Upper lobe of left lung (tissue), 6 donors: ENCODE results near the gene CERS6. TPM values are rescaled to one million over a fixed set of nuclear protein-coding genes. Genes with fewer than 3 reads are reported as not detected.
A peak's percentile ranks its signal among the peaks of the same experiment; 100 is the strongest.

Source experiments
- ATAC-seq, 2 donors: fragments of 200-7000 bp; cut with Tn5 transposase; one replicate each; pipeline ENCODE4 v1.9.1; 2022; ENCODE audit warnings: mild to moderate bottlenecking in 2 of 2, moderate library complexity in 2 of 2; ENCODE audit not compliant: low FRiP score in 2 of 2
- DNase-seq, 2 donors: peaks; one replicate each; pipeline ENCODE4 v3.0.0-alpha.2; 2019 to 2020
- H3K27ac ChIP-seq, 4 donors: fragments of 200-600 bp; sonication (generic); one replicate each; pipeline ENCODE4 v1.5.1; 2016 to 2019
- H3K27me3 ChIP-seq, 4 donors: fragments of 200-600 bp; sonication (generic); one replicate each; pipeline ENCODE4 v1.5.1; 2017 to 2019
- H3K36me3 ChIP-seq, 4 donors: fragments of 200-600 bp; sonication (generic); one replicate each; pipeline ENCODE4 v1.5.1; 2016 to 2019
- H3K4me1 ChIP-seq, 4 donors: fragments of 200-600 bp; sonication (generic); one replicate each; pipeline ENCODE4 v1.5.1; 2018 to 2019
- H3K4me3 ChIP-seq, 4 donors: fragments of 200-600 bp; sonication (generic); one replicate each; pipeline ENCODE4 v1.5.1; 2017 to 2019; ENCODE audit warnings: mild to moderate bottlenecking in 2 of 4, moderate library complexity in 1 of 4
- H3K9me3 ChIP-seq, 4 donors: fragments of 200-600 bp; sonication (generic); one replicate each; pipeline ENCODE4 v1.5.1; 2018 to 2019
- CTCF ChIP-seq, 6 experiments: fragments of 450-650 bp in 4 of 6; fragments of 200-600 bp in 2 of 6; sonication (generic) in 2 of 6; IDR thresholded peaks; one replicate each; pipeline ENCODE4 v1.5.1; 2016 to 2019; ENCODE audit warnings: antibody characterized with exemption in 6 of 6
- EP300 ChIP-seq, 4 donors: sonication (generic); formaldehyde crosslinking; IDR thresholded peaks; one replicate each; pipeline ENCODE4 v1.5.1; 2017; ENCODE audit warnings: antibody characterized with exemption in 4 of 4, control low read depth in 2 of 4
- POLR2A ChIP-seq, 4 donors: fragments of 450-650 bp; IDR thresholded peaks; one replicate each; pipeline ENCODE4 v1.5.1; 2016 to 2017; ENCODE audit warnings: antibody characterized with exemption in 4 of 4, mild to moderate bottlenecking in 2 of 4
- POLR2AphosphoS5 ChIP-seq, 2 donors: sonication (generic); formaldehyde crosslinking; IDR thresholded peaks; one replicate each; pipeline ENCODE4 v1.5.1; 2017; ENCODE audit warnings: antibody characterized with exemption in 2 of 2
- WGBS, 2 donors: methylation state at CpG; one replicate each; pipeline ENCODE4 v1.1.5; 2017 to 2018; 5-methylcytosine and 5-hydroxymethylcytosine counted together
- total RNA-seq, 6 donors: library from RNA; depleted of rRNA in 4 of 6; stranded (reverse); fragments of >200 nt in 4 of 6; gene quantifications; one replicate each; pipeline versions ENCODE4 v1.1.0 to v1.2.1, GENCODE V29; 2016 to 2021
- donor health status: DM: no; HTN: no; CAD: no; lungs with moderate emphysema.
- donor health status: DM: no; HTN: yes; CAD: no; lungs with severe emphysema.

Gene CERS6
- total RNA-seq, 6 donors from 2014 or later, result 7.3 to 24.7 (median 16.6) TPM

DNA sequence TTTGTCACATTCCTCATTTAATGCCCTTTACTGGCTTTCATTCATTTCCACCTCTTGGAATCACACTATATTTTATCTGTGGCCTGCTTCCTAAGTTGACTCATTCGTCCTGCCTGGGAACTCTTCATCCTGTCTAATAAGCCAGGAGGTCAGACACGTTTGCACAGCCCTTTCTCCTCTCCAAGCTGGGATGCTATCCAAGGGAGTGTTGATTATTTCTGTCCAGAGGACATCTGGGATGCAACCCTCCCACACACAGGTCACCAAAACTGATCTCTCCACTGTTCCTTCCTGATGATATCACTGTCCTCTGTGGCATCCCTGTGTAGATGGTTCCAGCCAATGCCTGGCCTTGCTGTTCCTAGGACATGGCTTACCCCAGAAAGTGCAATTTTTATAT lies 266.5 kb downstream of the CERS6 start:
- no peaks in the 10 kb centered on the region for H3K4me1 ChIP-seq
- ATAC-seq (peak in 1 of 2 donors; percentile 88), DNase-seq (no peak)
- no peaks in the 10 kb centered on the region for H3K9me3 ChIP-seq
- peaks cover 0 to 4% (median 0%) of the 10 kb centered on the region in 4 donors for H3K36me3 ChIP-seq
- no peaks in the 10 kb centered on the region for H3K27me3 ChIP-seq
- no peak overlapping the region for H3K27ac ChIP-seq
- WGBS, 2 donors, result 37 to 68% methylated on average over 2 of the region's 2 CpGs
- TF ChIP-seq CTCF (IDR thresholded peaks at IDR 0.05) (no peak), POLR2A (IDR thresholded peaks at IDR 0.05) (no peak), EP300 (IDR thresholded peaks at IDR 0.05) (no peak), POLR2AphosphoS5 (IDR thresholded peaks at IDR 0.05) (no peak)
- H3K4me3 ChIP-seq, result no peak overlapping the region

DNA sequence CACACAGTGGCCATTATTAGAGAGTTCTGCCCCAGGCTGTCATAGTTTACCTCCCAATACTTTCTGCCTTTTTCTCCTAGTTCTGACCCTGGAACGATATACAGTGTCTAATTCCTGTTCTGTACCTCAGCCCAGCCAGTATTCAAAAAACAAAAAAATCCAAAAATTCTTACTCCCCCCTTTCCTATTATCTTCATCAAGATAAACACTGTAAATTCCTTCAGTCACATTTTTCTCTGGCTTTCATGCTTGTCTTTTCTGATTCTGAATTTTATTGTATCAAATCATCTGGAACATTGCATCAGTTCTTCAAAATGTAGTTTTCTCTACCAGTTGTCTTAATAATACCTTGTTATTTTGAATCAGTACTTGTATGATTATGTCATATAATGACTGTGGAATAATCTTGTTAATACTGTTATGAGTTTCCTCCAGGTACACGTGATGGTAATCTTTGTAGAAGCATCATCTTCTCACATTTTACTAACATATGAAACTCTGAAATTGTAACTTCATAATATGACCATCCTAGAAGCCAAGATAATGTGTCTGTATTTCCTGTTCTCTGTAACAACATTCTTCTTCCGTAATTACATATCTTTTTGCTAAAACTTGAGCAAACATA lies 267.3 kb downstream of the CERS6 start:
- H3K9me3 ChIP-seq, result no peaks in the 10 kb centered on the region
- H3K36me3 ChIP-seq, result peaks cover 0 to 4% (median 0%) of the 10 kb centered on the region in 4 donors
- ATAC-seq, result no peak
- H3K4me1 ChIP-seq, result no peaks in the 10 kb centered on the region
- no peak for TF ChIP-seq CTCF (IDR thresholded peaks at IDR 0.05)
- TF ChIP-seq POLR2AphosphoS5 (IDR thresholded peaks at IDR 0.05), result no peak
- TF ChIP-seq POLR2A (IDR thresholded peaks at IDR 0.05), result no peak
- TF ChIP-seq EP300 (IDR thresholded peaks at IDR 0.05), result no peak
- no peaks in the 10 kb centered on the region for H3K27me3 ChIP-seq
- H3K4me3 ChIP-seq, result no peak overlapping the region
- no peak overlapping the region for H3K27ac ChIP-seq
- WGBS, 2 donors, result 60 to 86% methylated on average over 3 of the region's 3 CpGs
- DNase-seq, result no peak

DNA sequence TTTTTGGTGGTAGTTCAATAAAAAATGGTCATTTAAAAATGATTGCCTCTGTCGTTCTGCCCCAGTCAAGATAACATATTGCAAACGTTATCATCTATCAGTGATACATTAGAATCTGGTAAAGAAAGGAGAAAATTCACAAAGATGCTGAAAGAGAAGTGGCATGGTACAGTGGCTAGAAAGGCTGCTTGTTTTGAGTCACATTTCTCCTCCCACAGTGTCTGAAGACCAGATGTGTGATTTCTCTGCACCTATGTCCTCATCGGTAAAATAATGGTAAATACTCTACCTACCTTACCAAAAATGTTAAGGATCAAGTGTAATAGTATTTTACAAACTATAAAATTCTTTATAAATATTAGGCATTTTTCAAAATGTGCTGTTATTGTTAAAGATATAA lies 270.3 kb downstream of the CERS6 start:
- TF ChIP-seq CTCF (IDR thresholded peaks at IDR 0.05) (no peak), EP300 (IDR thresholded peaks at IDR 0.05) (no peak), POLR2A (IDR thresholded peaks at IDR 0.05) (no peak), POLR2AphosphoS5 (IDR thresholded peaks at IDR 0.05) (no peak)
- no peak overlapping the region for H3K4me3 ChIP-seq
- no peak overlapping the region for H3K27ac ChIP-seq
- 60 to 85% methylated on average over 3 of the region's 3 CpGs for WGBS, 2 donors
- peaks cover 0 to 4% (median 0%) of the 10 kb centered on the region in 4 donors for H3K36me3 ChIP-seq
- DNase-seq (no peak), ATAC-seq (no peak)
- H3K4me1 ChIP-seq, result no peaks in the 10 kb centered on the region
- no peaks in the 10 kb centered on the region for H3K9me3 ChIP-seq
- no peaks in the 10 kb centered on the region for H3K27me3 ChIP-seq

DNA sequence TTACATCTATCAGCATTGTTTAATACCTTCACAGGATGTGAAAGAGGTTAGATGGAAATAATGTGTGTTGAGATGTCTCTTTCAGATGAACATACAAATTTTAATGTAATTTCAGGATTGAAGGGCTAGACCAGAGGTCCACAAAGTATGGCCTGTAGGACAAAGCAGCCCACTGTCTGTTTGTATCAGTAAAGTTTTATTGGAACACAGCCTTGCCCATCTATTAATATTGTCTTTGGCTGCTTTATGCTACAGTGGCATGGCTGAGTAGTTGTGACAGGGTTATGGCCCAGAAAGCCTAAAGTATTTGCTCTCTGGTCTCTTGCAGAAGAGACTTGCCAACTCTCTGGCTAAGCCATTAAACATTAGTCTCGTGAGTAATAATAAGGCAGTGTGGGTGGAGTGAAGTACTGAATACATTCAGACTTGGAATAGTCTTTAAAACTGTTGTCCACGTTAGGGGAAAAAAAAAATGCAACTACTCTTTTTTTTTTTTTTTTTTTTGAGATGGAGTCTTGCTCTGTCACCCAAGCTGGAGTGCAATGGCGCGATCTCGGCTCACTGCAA lies 271.9 kb downstream of the CERS6 start:
- Histone ChIP-seq H3K4me1 (no peaks in the 10 kb centered on the region), H3K27ac (no peak overlapping the region), H3K9me3 (no peaks in the 10 kb centered on the region), H3K4me3 (no peak overlapping the region), H3K27me3 (no peaks in the 10 kb centered on the region), H3K36me3 (peaks cover 0 to 4% (median 0%) of the 10 kb centered on the region in 4 donors)
- ATAC-seq (no peak), DNase-seq (no peak)
- WGBS, 2 donors, result 90 to 97% methylated on average over 5 of the region's 5 CpGs
- TF ChIP-seq EP300 (IDR thresholded peaks at IDR 0.05) (no peak), POLR2AphosphoS5 (IDR thresholded peaks at IDR 0.05) (no peak), POLR2A (IDR thresholded peaks at IDR 0.05) (no peak), CTCF (IDR thresholded peaks at IDR 0.05) (no peak)

DNA sequence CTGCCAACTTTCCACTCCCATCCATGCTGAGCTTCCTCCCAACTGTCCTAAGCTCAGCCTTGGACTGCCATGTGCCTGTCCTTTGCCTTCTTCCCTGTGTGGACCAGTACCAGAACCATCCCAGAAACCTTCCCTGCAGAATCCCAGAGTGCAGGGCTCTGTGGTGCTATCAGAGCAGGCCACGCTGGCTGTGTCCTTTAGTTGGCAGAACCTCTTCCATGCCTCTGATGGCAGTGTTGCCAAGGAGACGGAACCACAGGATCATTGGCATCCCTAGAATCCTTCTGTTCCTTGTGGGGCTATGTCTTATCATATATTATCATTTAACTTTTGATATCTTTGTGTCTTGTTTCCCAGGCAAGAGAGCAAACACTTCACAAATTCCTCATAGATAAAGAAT lies 273.4 kb downstream of the CERS6 start:
- DNase-seq (no peak), ATAC-seq (no peak)
- no peaks in the 10 kb centered on the region for H3K9me3 ChIP-seq
- WGBS, 2 donors, result 95 to 100% methylated on average over 2 of the region's 2 CpGs
- no peak overlapping the region for H3K27ac ChIP-seq
- H3K4me3 ChIP-seq, result no peak overlapping the region
- no peaks in the 10 kb centered on the region for H3K4me1 ChIP-seq
- no peaks in the 10 kb centered on the region for H3K27me3 ChIP-seq
- no peaks in the 10 kb centered on the region for H3K36me3 ChIP-seq
- no peak for TF ChIP-seq POLR2A (IDR thresholded peaks at IDR 0.05)
- no peak for TF ChIP-seq POLR2AphosphoS5 (IDR thresholded peaks at IDR 0.05)
- no peak for TF ChIP-seq CTCF (IDR thresholded peaks at IDR 0.05)
- no peak for TF ChIP-seq EP300 (IDR thresholded peaks at IDR 0.05)
